ENCODE measurements around the gene GDF10.

GRCh38 chr10:47286116-47286505 lies 13.9 kb upstream of the GDF10 start:
- no peak for TF ChIP-seq CTCF (optimal IDR thresholded peaks at IDR 0.05 in 1 of 3, IDR thresholded peaks at IDR 0.05 in 1 of 3, conservative IDR thresholded peaks at IDR 0.05 in 1 of 3; ENCODE audit: extremely low read depth in 1 of 3, insufficient read depth in 2 of 3, low read length in 3 of 3)
- TF ChIP-seq EZH2 (IDR thresholded peaks at IDR 0.05; ENCODE audit: low read length) = no peak

Measured in keratinocyte (primary cell).